ENCODE results near the gene KRT6A.
"Not testable (repeated sequence)": the region's sequence is repeated elsewhere in the genome, so short reads cannot be mapped to it uniquely, and the experiment has no call there.

Gene KRT6A

DNA sequence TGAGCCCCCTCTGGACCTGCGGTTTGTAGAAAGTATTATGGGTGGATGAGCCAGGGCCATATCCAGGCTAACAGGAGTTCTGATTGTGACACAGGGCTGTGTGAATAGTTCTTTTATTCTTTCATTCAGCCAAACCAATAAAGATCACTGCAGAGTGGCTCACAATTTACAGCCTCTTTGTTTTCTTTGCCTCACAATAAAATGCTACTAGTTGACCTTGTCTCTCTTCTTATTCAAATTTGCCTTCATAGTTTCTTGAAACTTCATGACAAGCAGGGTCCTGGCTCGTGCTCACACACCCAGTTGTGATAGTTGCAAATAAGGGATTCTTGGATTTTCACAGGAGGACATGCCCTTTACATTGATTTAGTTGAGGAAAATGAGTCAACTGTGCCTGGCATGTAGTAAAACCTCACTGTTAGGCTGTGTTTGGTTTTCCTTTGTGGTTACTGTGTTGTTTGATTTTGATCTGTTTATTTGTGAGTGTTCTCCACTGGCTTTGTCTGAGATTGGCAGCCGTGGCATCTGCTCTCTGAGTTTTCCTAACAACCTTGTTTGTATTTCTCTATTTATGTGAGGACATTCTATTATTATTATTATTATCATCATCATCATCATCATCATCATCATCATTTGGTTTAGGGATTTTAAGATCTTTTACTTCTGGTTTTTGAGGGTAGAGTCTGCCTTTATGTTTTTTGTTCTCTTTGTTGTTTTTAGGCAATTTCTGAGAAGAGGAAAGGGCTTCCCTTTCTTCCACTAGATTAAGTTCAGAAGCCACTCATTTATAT lies 38.5 kb downstream of the KRT6A start:
- no peak for DNase-seq

DNA sequence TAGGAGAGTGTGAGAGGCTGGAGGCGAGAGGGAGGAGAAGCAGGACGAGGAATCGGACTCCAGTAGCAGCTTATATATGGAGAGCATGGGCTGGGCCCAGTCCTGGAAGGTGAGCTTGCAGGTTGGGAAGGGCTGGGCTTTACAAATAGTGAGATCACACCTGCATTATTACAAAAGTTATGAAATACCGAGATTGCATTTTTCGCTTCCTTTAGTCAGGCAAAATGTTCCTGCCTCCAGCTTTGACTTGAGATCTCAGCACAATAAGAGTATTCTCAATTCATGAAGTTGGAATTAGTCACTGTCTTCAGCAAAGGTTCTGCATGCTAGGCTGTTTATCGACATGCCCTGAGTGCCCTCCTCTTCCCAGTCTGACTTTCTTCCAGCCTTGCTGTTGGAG lies 41.0 kb downstream of the KRT6A start, which contains the start of gene KRT6B:
Gene KRT6B, minus strand, starts transcription at position 46 of the 400 bp plus-strand sequence. CDS start 68 bp downstream, outside the sequence.
- DNase-seq, result no peak

GRCh38 chr12:52448228-52448627 lies 44.8 kb downstream of the KRT6A start:
- DNase-seq, result no peak

GRCh38 chr12:52447196-52447595 lies 45.9 kb downstream of the KRT6A start:
- DNase-seq, result not testable (repeated sequence)

DNA sequence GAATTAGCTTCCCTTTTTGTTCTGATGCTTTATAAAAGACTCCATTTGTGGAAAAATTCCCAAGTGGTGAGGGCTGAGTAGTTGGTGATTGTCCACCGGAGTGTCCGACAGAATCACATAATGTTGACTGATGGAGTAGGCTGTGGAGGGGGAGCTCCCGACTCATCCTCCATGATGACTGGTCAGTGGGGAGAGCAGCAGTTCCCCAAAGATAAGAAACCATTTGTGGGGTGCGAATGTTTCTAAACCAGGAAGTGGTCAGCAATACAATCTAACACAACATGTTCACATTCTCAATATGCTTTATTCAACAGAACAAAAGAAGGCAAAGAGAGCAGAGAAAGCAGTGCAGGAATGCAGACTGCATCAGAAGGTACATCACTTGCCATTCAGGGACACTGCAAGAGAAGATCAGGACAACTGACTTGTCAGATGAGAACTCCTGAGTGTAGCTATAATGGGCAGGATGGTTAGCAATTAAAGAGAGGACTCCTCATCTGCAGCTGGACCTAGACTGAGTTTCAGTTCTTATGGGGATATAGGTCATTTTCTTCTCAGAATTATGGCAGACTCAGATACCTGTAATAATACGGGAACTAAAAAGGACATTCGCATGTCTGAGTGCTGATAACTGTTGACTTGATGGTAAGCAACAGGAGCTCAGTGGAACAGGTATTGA lies 46.6 kb downstream of the KRT6A start:
- no peak for DNase-seq

DNA sequence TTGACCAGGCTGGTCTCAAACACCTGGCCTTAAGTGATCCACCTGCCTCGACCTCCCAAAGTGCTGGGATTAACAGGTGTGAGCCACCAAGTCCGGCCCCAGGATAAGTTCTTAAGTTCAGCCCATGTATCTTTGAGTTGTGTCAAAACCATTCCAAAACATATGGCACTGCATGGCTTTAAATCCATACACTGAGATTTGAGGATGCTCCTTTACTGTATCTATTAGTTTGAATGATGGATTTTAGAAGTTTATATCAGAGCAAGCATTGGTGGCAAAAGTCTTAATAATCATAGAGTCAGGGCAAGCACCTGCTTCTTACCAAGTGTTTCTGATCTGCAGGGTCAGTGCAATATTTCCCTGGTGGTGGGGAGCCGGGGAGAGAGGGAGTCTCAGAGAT lies 47.2 kb downstream of the KRT6A start:
- no peak for DNase-seq

GRCh38 chr12:52444647-52445595 lies 48.1 kb downstream of the KRT6A start:
- DNase-seq, result no peak

DNA sequence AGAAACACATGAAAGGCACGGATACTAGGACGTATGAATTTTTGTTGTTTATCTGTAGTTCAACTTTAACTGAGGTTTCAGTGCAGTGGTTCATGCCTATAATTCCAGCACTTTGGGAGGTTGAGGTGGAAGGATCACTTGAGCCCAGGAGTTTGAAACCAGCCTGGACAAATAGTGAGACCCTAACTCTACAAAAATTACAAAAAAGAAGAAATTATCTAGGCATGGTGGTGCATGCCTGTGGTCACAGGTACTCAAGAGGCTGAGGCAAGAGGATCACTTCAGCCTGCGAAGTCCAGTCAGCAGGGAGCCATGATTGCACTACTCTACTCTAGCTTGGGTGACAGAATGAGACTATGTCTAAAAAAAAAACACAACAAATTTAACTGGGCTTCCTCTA lies 49.1 kb downstream of the KRT6A start:
- DNase-seq, result no peak

GRCh38 chr12:52442600-52443061 lies 50.4 kb downstream of the KRT6A start:
- DNase-seq, result peak; percentile 91

DNA sequence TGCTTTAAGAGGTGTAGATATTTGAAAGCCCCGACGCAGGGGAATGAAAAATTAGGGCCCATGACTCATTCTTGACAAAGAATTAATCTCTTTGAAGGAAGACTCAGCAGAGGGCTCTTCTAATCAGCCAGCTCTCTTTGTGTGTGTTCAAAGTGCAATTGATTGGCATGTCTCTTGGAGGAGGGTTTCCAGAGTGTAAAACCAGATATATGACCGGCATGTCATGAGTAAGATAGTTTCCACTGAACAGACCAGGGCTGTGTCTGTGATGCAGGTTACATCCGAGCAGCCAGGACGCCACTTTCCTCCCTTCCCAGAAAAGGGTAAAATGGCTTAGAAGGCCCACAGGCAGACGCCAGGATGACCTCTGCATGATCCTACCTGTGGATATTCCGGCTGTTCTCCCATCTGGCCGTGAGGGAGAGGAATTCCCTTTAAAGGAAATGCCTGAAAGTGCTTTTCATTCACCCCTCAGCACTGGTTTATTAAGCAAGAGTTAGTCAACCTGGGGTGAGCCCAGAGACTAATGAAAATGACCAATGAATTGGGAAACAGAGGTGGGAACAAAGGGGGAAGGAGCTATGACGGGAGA lies 51.6 kb downstream of the KRT6A start:
- DNase-seq, result peak; percentile 33

DNA sequence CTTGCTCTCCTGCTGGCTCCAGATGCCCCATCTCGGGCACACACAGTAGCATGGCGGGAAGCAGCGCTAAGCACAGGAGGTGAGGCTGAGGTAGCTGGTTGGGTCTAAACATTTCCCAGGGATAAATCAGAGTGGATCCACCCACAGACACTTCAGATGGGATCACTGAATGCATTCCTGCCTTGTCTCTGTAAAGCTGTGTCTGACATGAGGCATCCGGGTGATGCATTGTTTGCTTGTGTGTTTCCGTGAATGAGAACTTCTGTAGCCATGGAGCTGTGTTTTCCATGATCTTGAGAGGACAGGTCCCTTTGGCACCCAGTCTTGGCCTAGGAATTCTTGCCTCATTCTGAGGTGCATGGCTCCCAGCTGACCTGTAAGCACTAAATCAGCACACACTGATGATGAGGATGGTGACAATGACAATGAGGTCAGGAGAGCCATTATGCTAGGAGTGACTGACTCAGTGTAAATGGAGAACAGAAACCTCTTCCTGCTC lies 52.2 kb downstream of the KRT6A start:
- DNase-seq, result peak; percentile 74

DNA sequence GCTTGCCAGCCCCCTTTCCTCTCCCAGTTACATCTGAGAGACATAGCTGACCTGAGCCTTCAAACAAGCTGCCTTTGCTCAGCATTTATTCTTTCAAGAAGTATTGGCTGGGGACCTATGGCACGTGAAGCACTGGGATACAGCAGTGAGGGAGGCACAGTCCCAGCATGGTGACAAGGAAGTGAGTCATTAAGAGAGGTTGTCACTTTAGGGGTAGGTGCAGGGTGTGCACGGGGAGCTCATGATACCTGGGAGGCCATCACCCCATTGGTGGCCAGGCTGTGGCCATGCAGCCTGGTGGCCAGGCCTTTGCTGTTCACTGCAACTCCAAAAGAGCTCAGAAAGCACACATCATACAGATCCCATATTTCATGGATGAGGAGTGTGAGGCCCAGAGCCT lies 53.2 kb downstream of the KRT6A start:
- no peak for DNase-seq

GRCh38 chr12:52439420-52439819 lies 53.6 kb downstream of the KRT6A start:
- no peak for DNase-seq

- no peak for DNase-seq
These were observed 54.5 kb downstream of the KRT6A start for GRCh38 chr12:52438305-52439301.

DNA sequence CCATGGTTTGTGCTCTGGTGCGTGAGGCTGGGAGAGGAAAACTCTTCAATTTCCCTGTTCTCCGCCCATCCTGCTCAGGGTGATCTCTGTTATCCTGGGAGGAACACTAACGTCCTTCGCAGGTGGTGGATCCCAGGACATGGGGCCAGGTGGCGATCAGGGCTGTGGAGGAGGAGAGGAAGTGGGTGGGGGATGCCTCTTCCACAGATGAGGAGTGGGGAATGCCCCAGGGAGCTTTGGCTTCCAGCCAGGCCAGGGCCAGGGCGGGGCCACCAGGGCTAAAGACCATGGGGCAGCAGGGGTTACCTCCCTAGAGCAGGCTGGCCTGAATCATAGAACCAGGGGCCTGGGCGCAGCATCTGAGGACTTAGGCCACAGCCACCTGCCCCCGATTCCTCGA lies 55.5 kb downstream of the KRT6A start:
- no peak for DNase-seq

All from fibroblast of skin of right quadriceps (primary cell).